IPS DF 4.7 (cell line): ENCODE data around the gene SPCS2.
A peak's percentile ranks its signal among the peaks of the same experiment; 100 is the strongest.
"Not testable (repeated sequence)": the region's sequence is repeated elsewhere in the genome, so short reads cannot be mapped to it uniquely, and the experiment has no call there.

Experiments
- DNase-seq: peaks from one replicate; pipeline ENCODE4 v3.0.0-alpha.2; 2013; ENCODE audit warnings: low spot score; ENCODE audit errors: extremely low read depth

The SPCS2 gene

GRCh38 chr11:75000975-75001354 lies 51.9 kb downstream of the SPCS2 start:
- no peak for DNase-seq

GRCh38 chr11:75001686-75002085 lies 52.6 kb downstream of the SPCS2 start:
- no peak for DNase-seq

GRCh38 chr11:75002516-75002915 lies 53.5 kb downstream of the SPCS2 start:
- no peak for DNase-seq

GRCh38 chr11:75004215-75004614 lies 55.1 kb downstream of the SPCS2 start:
- DNase-seq, result no peak

GRCh38 chr11:75011357-75011756 lies 62.3 kb downstream of the SPCS2 start:
- DNase-seq, result no peak

GRCh38 chr11:75011872-75012271 lies 62.8 kb downstream of the SPCS2 start:
- no peak for DNase-seq

GRCh38 chr11:75013051-75013450 lies 64.0 kb downstream of the SPCS2 start:
- DNase-seq, result no peak

GRCh38 chr11:75014129-75014528 lies 65.1 kb downstream of the SPCS2 start:
- DNase-seq, result no peak

GRCh38 chr11:75019200-75019599 lies 70.1 kb downstream of the SPCS2 start:
- not testable (repeated sequence) for DNase-seq

GRCh38 chr11:75020328-75020727 lies 71.3 kb downstream of the SPCS2 start:
- DNase-seq, result not testable (repeated sequence)

GRCh38 chr11:75022296-75022695 lies 73.2 kb downstream of the SPCS2 start:
- no peak for DNase-seq

GRCh38 chr11:75022759-75023396 lies 73.8 kb downstream of the SPCS2 start:
- DNase-seq, result peak; percentile 76

- DNase-seq, result no peak
These were observed 74.5 kb downstream of the SPCS2 start for GRCh38 chr11:75023446-75024067.

GRCh38 chr11:75024068-75024449 lies 75.0 kb downstream of the SPCS2 start:
- DNase-seq, result no peak

GRCh38 chr11:75024764-75025211 lies 75.7 kb downstream of the SPCS2 start:
- DNase-seq, result no peak

- DNase-seq, result no peak
These were observed 76.5 kb downstream of the SPCS2 start for GRCh38 chr11:75025561-75025960.

- no peak for DNase-seq
These were observed 79.3 kb downstream of the SPCS2 start for GRCh38 chr11:75028321-75028720.
